Measurements from ENCODE around the gene RASSF10.

The RASSF10 gene

GRCh38 chr11:13055200-13055599 is 46.1 kb downstream of the RASSF10 start:
- TF ChIP-seq, protein P1, sequence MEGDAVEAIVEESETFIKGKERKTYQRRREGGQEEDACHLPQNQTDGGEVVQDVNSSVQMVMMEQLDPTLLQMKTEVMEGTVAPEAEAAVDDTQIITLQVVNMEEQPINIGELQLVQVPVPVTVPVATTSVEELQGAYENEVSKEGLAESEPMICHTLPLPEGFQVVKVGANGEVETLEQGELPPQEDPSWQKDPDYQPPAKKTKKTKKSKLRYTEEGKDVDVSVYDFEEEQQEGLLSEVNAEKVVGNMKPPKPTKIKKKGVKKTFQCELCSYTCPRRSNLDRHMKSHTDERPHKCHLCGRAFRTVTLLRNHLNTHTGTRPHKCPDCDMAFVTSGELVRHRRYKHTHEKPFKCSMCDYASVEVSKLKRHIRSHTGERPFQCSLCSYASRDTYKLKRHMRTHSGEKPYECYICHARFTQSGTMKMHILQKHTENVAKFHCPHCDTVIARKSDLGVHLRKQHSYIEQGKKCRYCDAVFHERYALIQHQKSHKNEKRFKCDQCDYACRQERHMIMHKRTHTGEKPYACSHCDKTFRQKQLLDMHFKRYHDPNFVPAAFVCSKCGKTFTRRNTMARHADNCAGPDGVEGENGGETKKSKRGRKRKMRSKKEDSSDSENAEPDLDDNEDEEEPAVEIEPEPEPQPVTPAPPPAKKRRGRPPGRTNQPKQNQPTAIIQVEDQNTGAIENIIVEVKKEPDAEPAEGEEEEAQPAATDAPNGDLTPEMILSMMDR (IDR thresholded peaks at IDR 0.05; ENCODE audit: control extremely low read depth, extremely low read depth, low read depth, missing control alignments): no peak
- no peak for DNase-seq (ENCODE audit: extremely low spot score)
- POLR2A ChIA-PET: no interaction called here
- CTCF ChIA-PET: interaction anchor here (0.7 to 0.8 kb wide), 2 partner anchors 25 to 32 kb away, joined by 3 read pairs; no protein-coding TSS in a partner anchor

DNA sequence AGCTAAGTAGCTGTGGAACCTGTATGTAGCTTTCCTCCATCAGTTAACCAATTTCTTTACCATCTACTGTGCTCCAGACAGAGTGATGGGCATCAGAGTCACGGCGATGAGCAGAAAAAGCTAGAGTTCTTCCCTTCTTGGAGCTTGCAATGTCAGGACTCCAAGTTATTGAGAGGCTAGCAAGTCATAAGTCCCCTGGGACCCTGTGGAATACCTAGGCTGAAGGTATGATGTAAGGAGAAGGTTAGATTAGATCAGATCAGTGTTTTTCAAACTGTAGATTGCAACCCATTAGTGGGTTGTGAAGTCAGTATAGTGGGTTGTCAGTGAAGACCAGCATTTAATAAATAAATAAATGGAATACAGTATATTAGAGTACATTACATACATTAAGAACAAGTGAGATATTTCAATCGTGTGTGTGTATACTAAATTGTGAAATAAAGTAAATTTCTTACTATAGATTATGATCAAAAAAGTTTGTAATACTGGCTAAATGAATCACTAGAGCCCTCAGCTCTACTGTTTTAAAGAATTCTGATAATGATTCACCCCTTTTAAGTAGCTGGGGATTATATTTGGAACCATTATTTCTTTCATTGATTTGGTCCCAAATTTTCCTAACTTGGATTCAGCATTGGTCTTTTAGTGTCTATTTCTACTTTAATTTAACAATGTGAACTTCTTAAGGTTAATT is 52.3 kb downstream of the RASSF10 start:
- CTCF ChIA-PET: interaction anchor here (1.4 kb wide), 1 partner anchor 9 kb away, joined by 6 read pairs; no protein-coding TSS in a partner anchor
- TF ChIP-seq, protein P1 (IDR thresholded peaks at IDR 0.05; ENCODE audit: control extremely low read depth, extremely low read depth, low read depth, missing control alignments): no peak
- POLR2A ChIA-PET: no interaction called here
- DNase-seq (ENCODE audit: extremely low spot score): no peak

Data from GM10248 (cell line).